Cardiac muscle cell (in vitro differentiated cells and primary cell): ENCODE data around the gene SEL1L3. TPM values are rescaled to one million over a fixed set of nuclear protein-coding genes. Genes with fewer than 3 reads are reported as not detected.

ENCODE experiments used
- DNase-seq, 2 donors: peaks; one replicate each; pipeline versions ENCODE4 v3.0.0 to v3.0.0-alpha.2; 2010 to 2017; ENCODE audit warnings: low read depth in 1 of 2, low spot score in 1 of 2
- H3K27ac ChIP-seq: fragments of 200-600 bp; sonication (generic); 2 replicates; pipeline ENCODE4 v1.5.1; 2016
- H3K27me3 ChIP-seq: fragments of 200-600 bp; sonication (generic); 2 replicates; pipeline ENCODE4 v1.6.0; 2016; ENCODE audit warnings: control low read depth
- H3K36me3 ChIP-seq: fragments of 200-600 bp; sonication (generic); 2 replicates; pipeline ENCODE4 v1.5.1; 2016; ENCODE audit warnings: control low read depth
- H3K4me1 ChIP-seq: fragments of 200-600 bp; sonication (generic); 2 replicates; pipeline ENCODE4 v1.8.1; 2017; ENCODE audit warnings: low read depth, mild to moderate bottlenecking, mixed run types
- H3K4me3 ChIP-seq: fragments of 200-600 bp; sonication (generic); 2 replicates; pipeline ENCODE4 v1.5.1; 2016; ENCODE audit warnings: mild to moderate bottlenecking
- H3K9me3 ChIP-seq: fragments of 200-600 bp; sonication (generic); 2 replicates; pipeline ENCODE4 v1.5.1; 2017; ENCODE audit warnings: low read depth, mild to moderate bottlenecking, control low read depth
- CTCF ChIP-seq: IDR thresholded peaks from 2 replicates; pipeline ENCODE4 v1.5.1; 2012; ENCODE audit warnings: low read depth, mild to moderate bottlenecking, low read length
- polyA plus RNA-seq: library from polyadenylated mRNA; unstranded; fragments of >200 nt; fragmentation: Nextera tagmentation; extraction: Ambion mirVana; gene quantifications from 2 replicates; pipeline ENCODE4 v1.2.1, GENCODE V29; 2016
- total RNA-seq: library from RNA; depleted of rRNA; stranded (reverse); fragments of >200 nt; gene quantifications from 2 replicates; pipeline ENCODE4 v1.2.3, GENCODE V29; 2016

Gene SEL1L3
- total and polyA plus RNA-seq, 2 experiments from 2014 or later = 4.9 to 5.3 TPM

GRCh38 chr4:25861951-25862410, 807 bp downstream of the SEL1L3 start:
- Histone ChIP-seq H3K9me3 (no peaks in the 10 kb centered on the region), H3K36me3 (no peaks in the 10 kb centered on the region), H3K27me3 (peaks cover 32% of the 10 kb centered on the region), H3K4me1 (peaks cover 13% of the 10 kb centered on the region), H3K4me3 (peak overlapping the region; percentile 51), H3K27ac (no peak overlapping the region)
- peak; percentile 26 to 46 for DNase-seq
- TF ChIP-seq CTCF = no peak

GRCh38 chr4:25861280-25861950, 1.4 kb downstream of the SEL1L3 start:
- Histone ChIP-seq H3K27me3 (peaks cover 32% of the 10 kb centered on the region), H3K36me3 (no peaks in the 10 kb centered on the region), H3K4me1 (peaks cover 13% of the 10 kb centered on the region), H3K9me3 (no peaks in the 10 kb centered on the region), H3K27ac (no peak overlapping the region), H3K4me3 (peak overlapping the region; percentile 51)
- peak in 1 of 2 donors; percentile 67 for DNase-seq
- no peak for TF ChIP-seq CTCF

- Histone ChIP-seq H3K4me3 (no peak overlapping the region), H3K27ac (no peak overlapping the region)
- no peak for TF ChIP-seq CTCF
Measured at GRCh38 chr4:25860586-25861279, 2.1 kb downstream of the SEL1L3 start.

GRCh38 chr4:25859429-25860148, 3.2 kb downstream of the SEL1L3 start:
- H3K4me1 ChIP-seq = peaks cover 13% of the 10 kb centered on the region
- no peaks in the 10 kb centered on the region for H3K9me3 ChIP-seq
- no peak overlapping the region for H3K4me3 ChIP-seq
- H3K27me3 ChIP-seq = peaks cover 32% of the 10 kb centered on the region
- TF ChIP-seq CTCF = no peak
- peak in 1 of 2 donors; percentile 22 for DNase-seq
- H3K36me3 ChIP-seq = no peaks in the 10 kb centered on the region
- H3K27ac ChIP-seq = no peak overlapping the region

More at GRCh38 chr4:25860586-25861279, 2.1 kb downstream of the SEL1L3 start:
- Histone ChIP-seq H3K27me3 (peaks cover 32% of the 10 kb centered on the region), H3K9me3 (no peaks in the 10 kb centered on the region), H3K36me3 (no peaks in the 10 kb centered on the region), H3K4me1 (peaks cover 13% of the 10 kb centered on the region)
- peak in 1 of 2 donors; percentile 49 for DNase-seq

- no peak for DNase-seq
Measured at GRCh38 chr4:25857851-25858400, 4.9 kb downstream of the SEL1L3 start.

More at GRCh38 chr4:25857851-25858400, 4.9 kb downstream of the SEL1L3 start:
- Histone ChIP-seq H3K4me3 (no peak overlapping the region), H3K36me3 (no peaks in the 10 kb centered on the region), H3K27me3 (peaks cover 32% of the 10 kb centered on the region), H3K4me1 (no peaks in the 10 kb centered on the region), H3K27ac (no peak overlapping the region), H3K9me3 (no peaks in the 10 kb centered on the region)
- TF ChIP-seq CTCF = no peak
